ENCODE data around the gene GPANK1. TPM values are rescaled to one million over a fixed set of nuclear protein-coding genes. Genes with fewer than 3 reads are reported as not detected.
"Not testable (repeated sequence)": the region's sequence is repeated elsewhere in the genome, so short reads cannot be mapped to it uniquely, and the experiment has no call there.

The GPANK1 gene
- 35.2 and 52.4 TPM in 2 replicates for total RNA-seq (2014; rRNA removed; shearing (Covaris generic); ENCODE audit: low replicate concordance)

DNA sequence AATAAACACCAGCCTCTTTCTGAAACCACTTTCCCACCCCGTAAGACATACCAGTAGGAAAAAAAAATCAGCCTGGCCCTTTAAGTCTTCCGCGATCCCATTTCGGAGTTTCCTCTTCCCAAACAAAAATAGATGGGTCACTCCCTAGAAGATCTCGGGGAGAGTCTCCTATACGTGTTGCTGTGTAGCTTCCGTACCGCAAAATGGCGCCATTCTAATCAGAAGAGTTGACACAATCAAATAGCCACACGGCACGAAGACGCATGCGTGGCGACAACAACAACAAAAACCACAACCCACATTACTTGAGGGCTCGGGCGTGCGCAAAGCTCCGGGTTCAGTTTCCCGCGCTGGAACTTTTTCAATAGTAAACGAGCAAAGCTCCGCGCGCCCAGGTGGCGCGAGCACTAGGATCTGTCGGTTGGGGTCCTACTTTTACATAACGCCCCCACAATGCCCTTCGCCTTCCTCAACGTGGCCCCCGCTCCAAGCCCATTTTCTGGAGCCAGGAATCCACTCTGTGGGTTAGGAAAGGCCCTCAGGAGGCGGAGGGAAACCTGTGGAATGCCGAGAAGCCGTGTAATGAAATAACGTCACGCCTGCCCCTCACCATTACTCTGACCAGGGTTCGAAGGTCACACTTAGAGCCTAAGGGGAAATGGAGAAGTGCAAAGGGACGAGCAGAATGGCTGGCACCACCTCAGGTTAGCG, at the start of gene GPANK1:
TSS of gene GPANK1 (minus strand) at position 208 of the 711 bp plus-strand sequence. CDS start 519 bp downstream, outside the sequence.
- in situ Hi-C loops (cut with HindIII; ENCODE audit: low pct_unique_long_range_greater_than_20kb, low sequenced_read_pairs), result no loop called here
- peak; percentile 87 for DNase-seq (ENCODE audit: low read depth)

DNA sequence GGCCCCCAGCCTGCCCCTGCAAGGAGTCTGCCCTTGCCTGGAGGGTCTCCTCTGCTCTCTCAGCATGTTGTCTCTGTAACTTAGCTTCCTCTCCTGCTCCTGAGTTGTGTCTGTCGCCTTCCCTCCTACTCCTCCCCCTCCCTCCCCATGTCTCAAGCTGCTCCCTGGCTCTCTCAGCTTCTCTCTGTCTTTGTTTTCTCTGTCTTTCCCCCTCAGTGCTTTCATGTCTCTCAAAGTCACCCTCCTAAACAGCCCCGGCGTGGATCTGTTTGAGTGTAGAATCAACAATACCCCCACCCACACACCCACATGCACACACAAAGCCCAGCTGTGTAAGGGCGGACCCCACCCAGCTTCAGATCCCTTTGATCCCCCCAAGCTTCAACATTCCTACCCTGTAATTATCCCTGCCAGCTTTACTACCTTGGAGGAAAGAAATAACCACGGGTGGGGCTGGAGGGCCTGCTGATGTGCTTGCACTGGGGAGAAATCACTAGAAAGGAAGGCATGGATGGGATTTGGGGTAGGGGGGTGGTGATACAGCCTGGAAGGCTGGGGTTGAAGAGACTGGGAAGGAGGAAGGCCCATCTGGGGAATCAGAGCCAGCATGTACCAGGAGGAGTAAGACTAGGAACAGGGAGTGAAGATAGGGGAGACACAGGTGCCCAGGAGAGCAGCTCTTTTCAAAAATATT, 49.3 kb upstream of the GPANK1 start:
- no peak for DNase-seq (ENCODE audit: low read depth)
- in situ Hi-C loops (cut with HindIII; ENCODE audit: low pct_unique_long_range_greater_than_20kb, low sequenced_read_pairs), result no loop called here

- in situ Hi-C loops (cut with HindIII; ENCODE audit: low pct_unique_long_range_greater_than_20kb, low sequenced_read_pairs), result no loop called here
These were observed 48.7 kb upstream of the GPANK1 start for GRCh38 chr6:31713465-31713864.

DNA sequence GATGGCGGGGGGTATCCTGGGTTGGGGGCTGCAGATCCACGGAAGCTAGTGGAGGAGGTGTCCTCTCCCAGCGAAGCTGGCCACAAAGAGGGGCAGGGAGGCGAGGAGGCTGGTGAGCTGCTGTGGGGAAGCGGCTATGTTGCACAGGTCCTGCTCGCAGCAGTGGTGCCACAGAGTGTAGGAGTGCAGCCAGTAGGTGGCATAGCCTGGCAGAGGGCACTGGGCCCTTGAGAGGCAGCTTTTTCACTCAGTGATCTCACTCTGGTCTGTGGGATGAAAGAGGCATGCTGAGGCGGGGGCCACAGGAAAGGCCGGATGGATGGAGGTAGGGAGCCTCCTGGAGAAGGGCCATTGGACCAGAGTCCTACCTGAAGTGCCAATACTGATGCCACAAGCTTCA, 47.5 kb upstream of the GPANK1 start:
- no peak for DNase-seq (ENCODE audit: low read depth)

More at GRCh38 chr6:31713465-31713864, 48.7 kb upstream of the GPANK1 start:
- DNase-seq (ENCODE audit: low read depth), result no peak

GRCh38 chr6:31711233-31711632, 46.4 kb upstream of the GPANK1 start:
- no peak for DNase-seq (ENCODE audit: low read depth)
- in situ Hi-C loops (cut with HindIII; ENCODE audit: low pct_unique_long_range_greater_than_20kb, low sequenced_read_pairs), result no loop called here

More for the DNA sequence above, 47.5 kb upstream of the GPANK1 start:
- in situ Hi-C loops (cut with HindIII; ENCODE audit: low pct_unique_long_range_greater_than_20kb, low sequenced_read_pairs), result no loop called here

- in situ Hi-C loops (cut with HindIII; ENCODE audit: low pct_unique_long_range_greater_than_20kb, low sequenced_read_pairs), result no loop called here
- DNase-seq (ENCODE audit: low read depth), result no peak
These were observed 45.9 kb upstream of the GPANK1 start for GRCh38 chr6:31710523-31711219.

GRCh38 chr6:31709157-31709556, 44.4 kb upstream of the GPANK1 start:
- in situ Hi-C loops (cut with HindIII; ENCODE audit: low pct_unique_long_range_greater_than_20kb, low sequenced_read_pairs); DNase-seq (ENCODE audit: low read depth): not testable (repeated sequence)

GRCh38 chr6:31708224-31708623, 43.4 kb upstream of the GPANK1 start:
- in situ Hi-C loops (cut with HindIII; ENCODE audit: low pct_unique_long_range_greater_than_20kb, low sequenced_read_pairs), result no loop called here

GRCh38 chr6:31707701-31708100, 42.9 kb upstream of the GPANK1 start:
- in situ Hi-C loops (cut with HindIII; ENCODE audit: low pct_unique_long_range_greater_than_20kb, low sequenced_read_pairs), result no loop called here
- DNase-seq (ENCODE audit: low read depth), result no peak

More at GRCh38 chr6:31708224-31708623, 43.4 kb upstream of the GPANK1 start:
- no peak for DNase-seq (ENCODE audit: low read depth)

DNA sequence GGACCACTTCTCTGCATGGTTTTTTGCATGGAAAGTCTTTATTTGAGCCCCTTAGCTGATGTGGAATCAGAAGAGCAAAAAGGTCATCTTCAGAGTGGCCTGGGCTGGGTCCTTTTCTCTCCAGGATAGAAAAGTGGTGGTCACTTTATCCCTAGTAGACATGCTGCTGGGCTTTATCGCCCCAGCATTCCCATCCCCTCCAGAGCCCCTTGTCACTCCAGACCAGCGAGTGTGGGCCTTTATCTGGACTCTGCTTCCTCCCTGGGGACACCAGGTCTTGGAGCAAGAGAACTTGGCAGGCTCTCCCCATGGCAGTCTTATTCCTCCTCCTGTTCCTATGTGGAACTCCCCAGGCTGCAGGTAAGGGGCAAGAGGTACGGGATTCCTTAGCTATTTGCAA, 41.8 kb upstream of the GPANK1 start, which contains the start of gene LY6G6F:
TSS of gene LY6G6F (plus strand) at position 268 of the 400 bp plus-strand sequence. CDS start at position 309, 41 bp downstream.
- in situ Hi-C loops (cut with HindIII; ENCODE audit: low pct_unique_long_range_greater_than_20kb, low sequenced_read_pairs), result no loop called here
- DNase-seq (ENCODE audit: low read depth), result no peak

DNA sequence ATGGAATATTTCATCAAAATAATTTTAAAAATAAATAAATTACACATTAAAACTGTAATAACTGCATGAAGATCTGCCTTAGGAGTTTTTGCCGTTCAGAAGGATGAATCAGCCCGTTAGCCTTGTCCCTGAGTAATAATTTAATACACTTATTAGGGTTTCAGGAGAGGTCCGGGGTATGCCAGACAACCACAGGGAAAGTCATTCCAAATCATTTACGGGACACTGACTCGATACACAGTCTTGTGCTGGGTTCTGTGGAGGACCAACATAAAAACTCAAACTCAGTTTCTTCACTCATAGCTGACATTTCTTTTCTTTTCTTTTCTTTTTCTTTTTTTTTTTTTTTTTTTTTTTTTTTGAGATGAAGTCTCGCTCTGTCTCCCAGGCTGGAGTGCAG, 41.1 kb upstream of the GPANK1 start:
- in situ Hi-C loops (cut with HindIII; ENCODE audit: low pct_unique_long_range_greater_than_20kb, low sequenced_read_pairs), result no loop called here
- DNase-seq (ENCODE audit: low read depth), result no peak

- DNase-seq (ENCODE audit: low read depth), result peak; percentile 94
- in situ Hi-C loops (cut with HindIII; ENCODE audit: low pct_unique_long_range_greater_than_20kb, low sequenced_read_pairs), result no loop called here
These were observed 38.3 kb upstream of the GPANK1 start, which contains the start of gene ABHD16A for GRCh38 chr6:31702819-31703716. ABHD16A (minus strand) TSS chr6:31703324; CDS start chr6:31703281, 43 bp downstream.

DNA sequence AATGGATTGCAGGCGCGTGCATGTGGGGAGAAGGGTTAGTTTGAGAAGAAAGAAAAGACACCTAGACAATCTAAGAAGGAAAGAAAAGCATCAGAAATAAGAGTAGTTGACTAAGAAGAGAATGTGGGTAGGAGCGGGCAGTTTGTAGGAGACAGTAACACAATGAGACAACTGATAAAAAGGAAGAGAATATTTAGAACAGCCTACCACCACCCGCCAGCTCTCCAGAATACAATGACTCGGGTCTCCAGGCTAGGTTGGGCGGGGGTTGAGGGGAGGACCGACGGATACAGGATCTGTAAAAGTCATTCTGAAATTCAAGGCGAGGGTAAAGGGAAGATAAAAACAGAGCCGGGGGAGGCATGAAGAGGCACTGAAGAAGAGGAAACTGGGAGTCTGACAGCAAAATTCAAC, 37.6 kb upstream of the GPANK1 start:
- in situ Hi-C loops (cut with HindIII; ENCODE audit: low pct_unique_long_range_greater_than_20kb, low sequenced_read_pairs), result no loop called here
- DNase-seq (ENCODE audit: low read depth), result no peak

GRCh38 chr6:31701666-31702404, 37.0 kb upstream of the GPANK1 start:
- no peak for DNase-seq (ENCODE audit: low read depth)
- in situ Hi-C loops (cut with HindIII; ENCODE audit: low pct_unique_long_range_greater_than_20kb, low sequenced_read_pairs), result no loop called here

DNA sequence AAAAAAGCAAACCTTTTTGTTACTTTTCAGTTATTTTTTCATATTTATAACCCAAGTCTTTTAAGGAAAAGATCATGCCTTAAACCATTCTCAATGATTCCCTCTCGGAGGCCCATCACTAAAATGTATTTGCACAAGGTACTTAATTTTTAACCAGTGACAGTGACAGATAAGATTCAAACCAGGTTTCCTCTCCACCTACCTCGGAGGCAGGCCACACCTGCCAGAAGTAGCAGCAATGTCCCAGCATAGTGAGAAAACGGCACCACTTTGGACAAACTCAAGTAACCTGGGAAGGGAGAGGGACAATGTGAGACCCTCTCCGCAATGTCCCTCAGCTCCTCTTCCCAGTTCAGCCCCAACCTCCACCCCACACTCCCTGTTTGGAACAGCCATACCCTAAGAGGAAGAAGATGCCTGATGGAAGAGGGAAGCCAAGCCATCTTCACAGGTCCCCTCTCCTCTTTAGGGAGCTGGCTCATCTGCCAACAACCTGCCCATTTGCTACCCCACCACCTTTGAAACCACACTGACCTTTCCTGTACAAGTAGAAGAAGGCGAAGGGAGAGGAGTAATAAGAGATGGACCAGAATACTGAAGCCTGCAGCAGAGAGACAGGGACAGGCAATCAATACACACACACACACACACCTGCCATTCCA, 36.1 kb upstream of the GPANK1 start:
- no peak for DNase-seq (ENCODE audit: low read depth)
- in situ Hi-C loops (cut with HindIII; ENCODE audit: low pct_unique_long_range_greater_than_20kb, low sequenced_read_pairs), result no loop called here

- DNase-seq (ENCODE audit: low read depth), result no peak
- in situ Hi-C loops (cut with HindIII; ENCODE audit: low pct_unique_long_range_greater_than_20kb, low sequenced_read_pairs), result no loop called here
These were observed 32.8 kb upstream of the GPANK1 start for GRCh38 chr6:31697555-31697954.

DNA sequence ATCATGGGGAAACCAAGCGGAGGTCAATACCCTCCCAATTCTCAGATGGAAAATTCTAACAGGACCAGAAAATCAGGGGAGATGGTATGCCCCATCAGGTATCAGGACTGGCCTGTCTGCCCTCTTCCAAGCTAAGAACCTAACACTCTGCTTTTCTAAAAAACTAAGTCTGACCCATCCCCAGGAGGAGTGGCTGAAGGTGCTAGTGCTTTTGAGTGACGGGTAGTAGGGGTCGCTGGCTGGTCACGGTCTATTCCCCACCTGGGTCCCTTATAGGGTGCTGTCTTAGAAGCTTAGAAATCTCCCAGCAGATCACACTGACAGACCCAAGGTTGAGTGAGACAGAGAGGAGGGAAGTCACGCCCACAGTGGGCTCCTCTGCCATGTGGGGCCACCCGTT, 28.7 kb upstream of the GPANK1 start:
- DNase-seq (ENCODE audit: low read depth), result no peak
- in situ Hi-C loops (cut with HindIII; ENCODE audit: low pct_unique_long_range_greater_than_20kb, low sequenced_read_pairs), result no loop called here
